Natural killer cell (primary cell): ENCODE measurements around the gene WFS1. TPM values are rescaled to one million over a fixed set of nuclear protein-coding genes. Genes with fewer than 3 reads are reported as not detected.

Experiments used
- ATAC-seq, 3 donors: fragments of 150-1000 bp in 2 of 3; fragments of 200-7000 bp in 1 of 3; cut with Tn5 transposase; 1 replicate in 1 of 3; 2 replicates in 2 of 3; pipeline ENCODE4 v1.10.0; 2021; ENCODE audit warnings: mild to moderate bottlenecking in 2 of 3, moderate library complexity in 2 of 3
- DNase-seq, 2 donors: peaks; one replicate each; pipeline versions ENCODE4 v3.0.0 to v3.0.0-alpha.2; 2013 to 2021; ENCODE audit warnings: mixed read lengths in 1 of 2
- H3K27ac ChIP-seq: one replicate; pipeline ENCODE4 v1.5.1; 2013; ENCODE audit warnings: mild to moderate bottlenecking, low read length
- H3K27me3 ChIP-seq: one replicate; pipeline ENCODE4 v1.6.1; 2013; ENCODE audit warnings: low read length; ENCODE audit not compliant: control insufficient read depth, insufficient read depth
- H3K36me3 ChIP-seq: one replicate; pipeline ENCODE4 v1.6.1; 2013; ENCODE audit warnings: low read length; ENCODE audit not compliant: control insufficient read depth, insufficient read depth
- H3K4me1 ChIP-seq: one replicate; pipeline ENCODE4 v1.6.1; 2013; ENCODE audit warnings: low read length; ENCODE audit not compliant: control insufficient read depth, insufficient read depth
- H3K4me3 ChIP-seq: one replicate; pipeline ENCODE4 v1.5.1; 2013; ENCODE audit warnings: low read length
- H3K9me3 ChIP-seq: one replicate; pipeline ENCODE4 v1.6.1; 2013; ENCODE audit warnings: low read length; ENCODE audit not compliant: control insufficient read depth, insufficient read depth
- H3K27ac Mint-ChIP-seq, 2 donors: one replicate each; pipeline ENCODE4 v1.8.0; 2022; ENCODE audit warnings: mild to moderate bottlenecking in 2 of 2, mixed read lengths in 2 of 2, moderate library complexity in 1 of 2
- H3K27me3 Mint-ChIP-seq, 2 donors: one replicate each; pipeline ENCODE4 v1.8.0; 2022; ENCODE audit warnings: low read depth in 2 of 2, mixed read lengths in 2 of 2
- H3K36me3 Mint-ChIP-seq: one replicate; pipeline ENCODE4 v1.8.0; 2022; ENCODE audit warnings: mixed read lengths
- H3K4me1 Mint-ChIP-seq, 2 donors: one replicate each; pipeline ENCODE4 v1.8.0; 2022; ENCODE audit warnings: mixed read lengths in 2 of 2
- H3K4me3 Mint-ChIP-seq: one replicate; pipeline ENCODE4 v1.8.0; 2022; ENCODE audit warnings: mild to moderate bottlenecking, moderate library complexity, mixed read lengths
- H3K9me3 Mint-ChIP-seq, 2 donors: one replicate each; pipeline ENCODE4 v1.8.0; 2022; ENCODE audit warnings: mixed read lengths in 2 of 2
- WGBS: methylation state at CpG from one replicate; pipeline ENCODE4 v1.1.7; 2013; ENCODE audit warnings: missing lambda C conversion rate; ENCODE audit not compliant: insufficient coverage; 5-methylcytosine and 5-hydroxymethylcytosine counted together
- intact Hi-C: fragments of 100-400 bp; cut with micrococcal nuclease; formaldehyde crosslinking; loops from one replicate; pipeline ENCODE4 v1.14.2; 2022
- total RNA-seq, 4 donors: library from RNA; stranded (reverse); fragments of 120-200 nt in 1 of 4; gene quantifications; one replicate each; pipeline versions ENCODE4 v1.2.3 to v1.2.4, GENCODE V29; 2013 to 2022
- TF ChIP-seq, protein P1 (sequence below): fragments of 200-600 bp; IDR thresholded peaks from one replicate; pipeline ENCODE4 v1.8.0; 2022; ENCODE audit warnings: antibody characterized with exemption

WFS1 gene
- total RNA-seq, 3 donors from 2014 or later (not counting 1 experiment from before 2014, with no cell fraction given) = 3.0 to 5.6 (median 3.5) TPM

DNA sequence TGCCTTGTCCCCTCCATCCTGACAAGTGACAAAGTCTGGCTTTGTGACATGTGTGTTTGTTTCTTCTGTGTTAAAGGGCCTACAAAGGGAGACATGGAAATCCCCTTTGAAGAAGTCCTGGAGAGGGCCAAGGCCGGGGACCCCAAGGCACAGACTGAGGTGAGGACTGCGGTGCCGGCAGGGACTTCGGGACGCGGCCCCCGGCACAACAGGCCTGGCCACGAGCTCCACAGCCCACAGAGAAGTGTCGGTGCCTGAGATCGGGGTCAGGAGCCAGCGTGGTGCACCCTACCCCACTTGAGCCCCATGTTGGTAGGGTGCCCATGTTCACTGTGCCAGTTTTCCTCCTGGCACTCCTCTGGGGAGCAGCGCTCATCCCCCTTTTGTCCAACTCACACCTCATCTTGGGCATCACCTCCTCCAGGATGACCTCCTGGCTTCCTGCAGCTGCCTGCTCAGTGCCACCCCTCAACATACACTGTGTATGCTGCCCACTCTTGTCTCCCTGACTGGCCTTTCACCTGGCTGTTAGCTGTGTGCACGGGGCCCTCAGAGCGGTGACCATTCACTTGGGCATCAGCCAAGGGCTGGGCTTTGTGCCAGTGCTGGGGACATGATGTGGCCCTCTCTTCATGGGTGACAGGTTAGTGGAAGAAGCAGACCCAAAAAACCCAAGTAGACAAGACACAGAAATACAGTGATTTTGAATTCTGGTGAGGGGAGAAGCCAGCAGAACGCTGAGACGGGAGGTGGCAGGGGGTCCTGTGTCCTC lies 17.6 kb downstream of the WFS1 start:
- Mint-ChIP-seq H3K27me3 (no peaks in the 10 kb centered on the region), H3K4me3 (no peak overlapping the region), H3K27ac (no peak overlapping the region), H3K36me3 (no peaks in the 10 kb centered on the region), H3K9me3 (no peaks in the 10 kb centered on the region), H3K4me1 (no peaks in the 10 kb centered on the region)
- Histone ChIP-seq H3K36me3 (no peaks in the 10 kb centered on the region), H3K27me3 (no peaks in the 10 kb centered on the region), H3K9me3 (no peaks in the 10 kb centered on the region), H3K27ac (no peak overlapping the region), H3K4me1 (no peaks in the 10 kb centered on the region), H3K4me3 (no peak overlapping the region)
- 91% methylated on average over 16 of the region's 16 CpGs for WGBS
- DNase-seq = no peak
- no peak for ATAC-seq
- intact Hi-C loops = no loop called here
- TF ChIP-seq, protein P1, sequence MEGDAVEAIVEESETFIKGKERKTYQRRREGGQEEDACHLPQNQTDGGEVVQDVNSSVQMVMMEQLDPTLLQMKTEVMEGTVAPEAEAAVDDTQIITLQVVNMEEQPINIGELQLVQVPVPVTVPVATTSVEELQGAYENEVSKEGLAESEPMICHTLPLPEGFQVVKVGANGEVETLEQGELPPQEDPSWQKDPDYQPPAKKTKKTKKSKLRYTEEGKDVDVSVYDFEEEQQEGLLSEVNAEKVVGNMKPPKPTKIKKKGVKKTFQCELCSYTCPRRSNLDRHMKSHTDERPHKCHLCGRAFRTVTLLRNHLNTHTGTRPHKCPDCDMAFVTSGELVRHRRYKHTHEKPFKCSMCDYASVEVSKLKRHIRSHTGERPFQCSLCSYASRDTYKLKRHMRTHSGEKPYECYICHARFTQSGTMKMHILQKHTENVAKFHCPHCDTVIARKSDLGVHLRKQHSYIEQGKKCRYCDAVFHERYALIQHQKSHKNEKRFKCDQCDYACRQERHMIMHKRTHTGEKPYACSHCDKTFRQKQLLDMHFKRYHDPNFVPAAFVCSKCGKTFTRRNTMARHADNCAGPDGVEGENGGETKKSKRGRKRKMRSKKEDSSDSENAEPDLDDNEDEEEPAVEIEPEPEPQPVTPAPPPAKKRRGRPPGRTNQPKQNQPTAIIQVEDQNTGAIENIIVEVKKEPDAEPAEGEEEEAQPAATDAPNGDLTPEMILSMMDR = no peak

DNA sequence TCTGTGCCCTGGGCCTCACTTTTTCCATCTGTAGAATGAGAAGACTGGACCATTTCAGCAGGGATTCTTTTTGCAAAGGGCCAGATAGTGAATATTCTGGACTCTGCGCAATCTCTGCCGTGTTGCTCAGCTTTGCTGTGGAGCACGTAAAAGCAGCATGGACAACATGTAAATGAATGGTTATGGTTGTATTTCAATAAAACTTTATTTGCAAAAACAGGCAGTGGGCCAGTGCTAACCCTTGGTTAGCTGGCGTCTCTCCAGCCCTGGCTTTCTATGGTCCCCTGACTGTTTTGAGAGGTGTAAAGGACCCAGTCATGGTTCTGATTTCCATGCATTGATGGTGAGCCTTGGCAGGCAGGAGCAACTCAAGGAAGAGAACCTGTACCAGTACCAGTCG lies 18.7 kb downstream of the WFS1 start:
- Histone ChIP-seq H3K9me3 (no peaks in the 10 kb centered on the region), H3K27ac (no peak overlapping the region), H3K4me3 (no peak overlapping the region), H3K27me3 (no peaks in the 10 kb centered on the region), H3K4me1 (no peaks in the 10 kb centered on the region), H3K36me3 (no peaks in the 10 kb centered on the region)
- Mint-ChIP-seq H3K9me3 (no peaks in the 10 kb centered on the region), H3K36me3 (no peaks in the 10 kb centered on the region), H3K4me3 (no peak overlapping the region), H3K4me1 (no peaks in the 10 kb centered on the region), H3K27me3 (no peaks in the 10 kb centered on the region), H3K27ac (no peak overlapping the region)
- WGBS = 92% methylated on average over 5 of the region's 5 CpGs
- TF ChIP-seq, protein P1 = no peak
- intact Hi-C loops = no loop called here
- no peak for DNase-seq
- no peak for ATAC-seq

DNA sequence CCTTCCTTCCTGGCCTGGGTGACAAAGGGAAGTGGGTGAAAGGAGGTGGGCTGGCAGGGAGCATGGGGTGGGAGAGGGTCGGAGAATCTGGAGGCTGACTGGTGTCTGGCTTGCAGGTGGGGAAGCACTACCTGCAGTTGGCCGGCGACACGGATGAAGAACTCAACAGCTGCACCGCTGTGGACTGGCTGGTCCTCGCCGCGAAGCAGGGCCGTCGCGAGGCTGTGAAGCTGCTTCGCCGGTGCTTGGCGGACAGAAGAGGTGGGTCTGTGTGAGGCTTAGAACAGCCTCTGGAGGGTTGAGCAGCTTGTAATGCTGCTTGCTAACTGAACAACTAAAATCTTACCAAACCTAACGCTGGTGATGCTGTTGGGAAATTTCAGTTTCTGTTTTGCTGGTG lies 19.2 kb downstream of the WFS1 start:
- Histone ChIP-seq H3K36me3 (no peaks in the 10 kb centered on the region), H3K27ac (no peak overlapping the region), H3K4me1 (no peaks in the 10 kb centered on the region), H3K9me3 (no peaks in the 10 kb centered on the region), H3K27me3 (no peaks in the 10 kb centered on the region), H3K4me3 (no peak overlapping the region)
- H3K4me3 Mint-ChIP-seq = no peak overlapping the region
- no peaks in the 10 kb centered on the region for H3K4me1 Mint-ChIP-seq
- H3K36me3 Mint-ChIP-seq = no peaks in the 10 kb centered on the region
- H3K27ac Mint-ChIP-seq = no peak overlapping the region
- 95% methylated on average over 14 of the region's 15 CpGs for WGBS
- DNase-seq = no peak
- no peaks in the 10 kb centered on the region for H3K27me3 Mint-ChIP-seq
- intact Hi-C loops = no loop called here
- TF ChIP-seq, protein P1 = no peak
- ATAC-seq = no peak
- no peaks in the 10 kb centered on the region for H3K9me3 Mint-ChIP-seq

GRCh38 chr4:6290256-6290655 lies 20.6 kb downstream of the WFS1 start:
- no peaks in the 10 kb centered on the region for H3K27me3 ChIP-seq
- no peaks in the 10 kb centered on the region for H3K36me3 Mint-ChIP-seq
- DNase-seq (no peak), ATAC-seq (no peak)
- no peaks in the 10 kb centered on the region for H3K9me3 Mint-ChIP-seq
- intact Hi-C loops = no loop called here
- H3K27ac ChIP-seq = no peak overlapping the region
- 90% methylated on average over 7 of the region's 7 CpGs for WGBS
- H3K4me3 ChIP-seq = no peak overlapping the region
- no peak overlapping the region for H3K4me3 Mint-ChIP-seq
- no peaks in the 10 kb centered on the region for H3K4me1 Mint-ChIP-seq
- no peaks in the 10 kb centered on the region for H3K27me3 Mint-ChIP-seq
- no peak overlapping the region for H3K27ac Mint-ChIP-seq
- H3K4me1 ChIP-seq = no peaks in the 10 kb centered on the region
- no peaks in the 10 kb centered on the region for H3K9me3 ChIP-seq
- TF ChIP-seq, protein P1 = no peak
- no peaks in the 10 kb centered on the region for H3K36me3 ChIP-seq
